ENCODE data around the gene HDGFL1.

Gene HDGFL1

GRCh38 chr6:22614547-22614946, 45.2 kb downstream of the HDGFL1 start:
- TF ChIP-seq CTCF (IDR thresholded peaks at IDR 0.05): no peak
- Histone ChIP-seq H3K4me3 (ENCODE audit: low read depth in 1 of 2, low read length in 1 of 2) (no peak overlapping the region), H3K27ac (no peak overlapping the region), H3K9me3 (no peaks in the 10 kb centered on the region), H3K36me3 (no peaks in the 10 kb centered on the region), H3K27me3 (no peaks in the 10 kb centered on the region), H3K4me1 (ENCODE audit: control insufficient read depth in 1 of 2, insufficient read depth in 1 of 2, low read depth in 1 of 2, low read length in 1 of 2) (no peaks in the 10 kb centered on the region)

GRCh38 chr6:22621028-22621427, 51.7 kb downstream of the HDGFL1 start:
- TF ChIP-seq CTCF (IDR thresholded peaks at IDR 0.05): no peak
- no peaks in the 10 kb centered on the region for H3K27me3 ChIP-seq
- H3K27ac ChIP-seq: no peak overlapping the region
- no peaks in the 10 kb centered on the region for H3K4me1 ChIP-seq (ENCODE audit: control insufficient read depth in 1 of 2, insufficient read depth in 1 of 2, low read depth in 1 of 2, low read length in 1 of 2)
- no peaks in the 10 kb centered on the region for H3K36me3 ChIP-seq
- H3K4me3 ChIP-seq (ENCODE audit: low read depth in 1 of 2, low read length in 1 of 2): no peak overlapping the region
- no peaks in the 10 kb centered on the region for H3K9me3 ChIP-seq
